Mesothelial cell of epicardium (in vitro differentiated cells): ENCODE data around the gene EHMT1. TPM values are rescaled to one million over a fixed set of nuclear protein-coding genes. Genes with fewer than 3 reads are reported as not detected.

Source experiments
- DNase-seq, 2 experiments: peaks; one replicate each; pipeline ENCODE4 v3.0.0; 2021; ENCODE audit warnings: low spot score in 2 of 2; ENCODE audit not compliant: unreplicated experiment in 2 of 2
- H3K27ac Mint-ChIP-seq: 2 replicates; pipeline ENCODE4 v1.8.0; 2021; ENCODE audit warnings: mixed read lengths
- H3K27me3 Mint-ChIP-seq: 2 replicates; pipeline ENCODE4 v1.8.0; 2021; ENCODE audit warnings: low read depth, mixed read lengths
- H3K36me3 Mint-ChIP-seq: 2 replicates; pipeline ENCODE4 v1.8.0; 2021; ENCODE audit warnings: mixed read lengths
- H3K4me1 Mint-ChIP-seq: 2 replicates; pipeline ENCODE4 v1.8.0; 2021; ENCODE audit warnings: mixed read lengths
- H3K4me3 Mint-ChIP-seq: 2 replicates; pipeline ENCODE4 v1.8.0; 2021; ENCODE audit warnings: mild to moderate bottlenecking, moderate library complexity, mixed read lengths
- H3K9me3 Mint-ChIP-seq: 2 replicates; pipeline ENCODE4 v1.8.0; 2021; ENCODE audit warnings: mixed read lengths
- total RNA-seq: library from RNA; stranded (reverse); gene quantifications from 3 replicates; pipeline ENCODE4 v1.2.1, GENCODE V29; 2021
- TF ChIP-seq, protein P1 (sequence below): fragments of 200-600 bp; sonication (generic); IDR thresholded peaks from one replicate; pipeline ENCODE4 v1.5.0; 2021; ENCODE audit warnings: antibody characterized with exemption; ENCODE audit not compliant: unreplicated experiment

EHMT1 gene
- 133 to 147 TPM (median 136 TPM) in 3 replicates for total RNA-seq

DNA sequence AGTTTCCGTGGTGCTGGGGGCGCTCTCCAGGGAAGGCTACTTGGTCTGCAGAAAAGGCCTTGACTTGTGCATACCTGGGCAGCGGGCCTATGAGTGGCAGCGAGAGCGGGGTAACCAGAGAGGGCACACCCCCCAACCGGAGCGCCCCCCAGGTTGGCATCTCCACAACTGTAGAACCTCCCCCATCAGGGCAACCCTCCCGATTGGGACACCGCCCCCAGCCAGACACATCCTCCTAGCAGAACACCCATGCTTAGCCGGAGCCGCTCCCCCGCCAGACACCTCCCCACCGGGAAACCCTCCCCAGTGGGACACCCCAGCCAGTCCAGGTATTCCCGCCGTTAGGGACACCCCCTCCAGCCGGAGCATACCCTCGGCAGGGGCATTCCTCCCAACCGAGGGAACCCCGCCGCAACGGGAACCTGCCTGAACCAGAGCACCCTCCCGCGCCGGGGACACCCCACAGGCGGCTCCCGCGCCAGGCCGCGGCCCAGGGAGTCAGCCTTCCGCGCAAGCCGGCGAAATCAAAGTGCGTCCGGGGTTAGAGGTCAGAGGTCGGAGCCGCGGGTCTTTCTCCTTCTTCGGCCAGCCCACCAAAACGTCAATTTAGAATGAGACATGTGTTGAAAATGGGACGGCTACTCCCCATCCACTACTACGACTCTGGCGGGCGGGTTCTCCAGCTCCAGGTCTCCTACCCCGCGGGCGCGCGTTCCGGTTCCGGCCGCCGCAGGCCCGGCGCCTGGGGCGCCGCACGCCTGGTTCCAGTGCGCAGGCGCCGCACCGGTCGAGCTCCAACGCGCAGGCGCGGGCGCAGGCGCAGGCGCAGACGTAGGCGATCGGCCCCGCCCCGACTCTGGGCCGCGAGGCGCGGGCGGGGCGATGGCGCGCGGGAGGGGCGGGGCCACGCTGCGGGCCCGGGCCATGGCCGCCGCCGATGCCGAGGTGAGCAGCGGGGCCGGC lies at the start of gene EHMT1:
Gene EHMT1 (plus strand): TSS at position 901 of the 963 bp plus-strand sequence. CDS start 24 bp downstream, at position 925.
- Mint-ChIP-seq H3K9me3 (no peaks in the 10 kb centered on the region), H3K36me3 (peaks cover 5% of the 10 kb centered on the region), H3K4me3 (peak within 1 kb of the TSS; percentile 86), H3K27me3 (no peaks in the 10 kb centered on the region), H3K4me1 (peaks cover 34% of the 10 kb centered on the region), H3K27ac (peak within 1 kb of the TSS; percentile 93)
- TF ChIP-seq, protein P1, sequence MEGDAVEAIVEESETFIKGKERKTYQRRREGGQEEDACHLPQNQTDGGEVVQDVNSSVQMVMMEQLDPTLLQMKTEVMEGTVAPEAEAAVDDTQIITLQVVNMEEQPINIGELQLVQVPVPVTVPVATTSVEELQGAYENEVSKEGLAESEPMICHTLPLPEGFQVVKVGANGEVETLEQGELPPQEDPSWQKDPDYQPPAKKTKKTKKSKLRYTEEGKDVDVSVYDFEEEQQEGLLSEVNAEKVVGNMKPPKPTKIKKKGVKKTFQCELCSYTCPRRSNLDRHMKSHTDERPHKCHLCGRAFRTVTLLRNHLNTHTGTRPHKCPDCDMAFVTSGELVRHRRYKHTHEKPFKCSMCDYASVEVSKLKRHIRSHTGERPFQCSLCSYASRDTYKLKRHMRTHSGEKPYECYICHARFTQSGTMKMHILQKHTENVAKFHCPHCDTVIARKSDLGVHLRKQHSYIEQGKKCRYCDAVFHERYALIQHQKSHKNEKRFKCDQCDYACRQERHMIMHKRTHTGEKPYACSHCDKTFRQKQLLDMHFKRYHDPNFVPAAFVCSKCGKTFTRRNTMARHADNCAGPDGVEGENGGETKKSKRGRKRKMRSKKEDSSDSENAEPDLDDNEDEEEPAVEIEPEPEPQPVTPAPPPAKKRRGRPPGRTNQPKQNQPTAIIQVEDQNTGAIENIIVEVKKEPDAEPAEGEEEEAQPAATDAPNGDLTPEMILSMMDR: no peak
- DNase-seq: peak; percentile 88 to 97

DNA sequence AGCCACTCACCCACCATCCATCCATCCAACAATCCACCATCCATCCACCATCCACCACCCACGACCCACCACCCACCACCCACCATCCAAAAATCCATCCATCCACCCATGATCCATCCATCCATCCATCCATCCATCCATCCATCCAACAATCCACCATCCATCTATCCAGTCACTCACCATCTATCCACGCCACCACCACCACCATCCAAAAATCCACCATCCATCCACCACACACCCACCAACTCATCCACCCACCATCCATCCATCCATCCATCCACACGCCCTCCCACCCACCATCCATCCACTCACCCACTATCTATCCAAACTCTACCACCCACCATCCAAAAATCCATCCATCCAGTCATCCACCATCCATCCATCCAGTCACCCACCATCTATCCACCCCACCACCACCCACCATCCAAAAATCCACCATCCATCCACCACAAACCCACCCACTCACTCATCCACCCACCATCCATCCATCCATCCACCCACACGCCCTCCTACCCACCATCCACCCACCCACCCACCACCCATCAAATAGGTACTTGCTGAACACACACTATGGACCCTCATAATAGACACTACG lies 49.1 kb upstream of the EHMT1 start:
- Mint-ChIP-seq H3K9me3 (no peaks in the 10 kb centered on the region), H3K4me1 (no peaks in the 10 kb centered on the region), H3K27me3 (no peaks in the 10 kb centered on the region), H3K27ac (no peak overlapping the region), H3K36me3 (peaks cover 16% of the 10 kb centered on the region), H3K4me3 (no peak overlapping the region)
- DNase-seq: no peak
- TF ChIP-seq, protein P1: no peak

DNA sequence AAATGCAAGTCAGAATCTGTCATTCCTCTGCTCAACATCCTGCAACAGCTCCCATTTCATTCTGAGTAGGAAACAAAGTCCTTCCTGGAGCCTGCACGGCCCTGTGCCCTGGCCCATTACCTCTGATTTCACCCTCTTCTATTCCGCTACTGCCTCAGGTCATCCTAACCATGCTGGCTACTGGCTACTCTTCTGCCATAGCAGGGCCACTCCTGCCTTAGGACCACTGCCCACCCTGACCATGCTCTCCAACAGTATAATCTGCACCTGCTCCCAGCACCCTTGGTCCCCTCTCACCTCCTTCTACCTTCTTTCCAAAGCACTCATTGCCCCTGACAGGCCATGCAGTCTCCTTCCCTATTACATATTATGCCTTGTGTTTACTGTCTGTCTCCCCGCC lies 48.2 kb upstream of the EHMT1 start:
- no peak for DNase-seq
- no peaks in the 10 kb centered on the region for H3K27me3 Mint-ChIP-seq
- no peak overlapping the region for H3K4me3 Mint-ChIP-seq
- H3K9me3 Mint-ChIP-seq: no peaks in the 10 kb centered on the region
- no peak overlapping the region for H3K27ac Mint-ChIP-seq
- H3K36me3 Mint-ChIP-seq: peaks cover 20% of the 10 kb centered on the region
- no peaks in the 10 kb centered on the region for H3K4me1 Mint-ChIP-seq
- TF ChIP-seq, protein P1: no peak

DNA sequence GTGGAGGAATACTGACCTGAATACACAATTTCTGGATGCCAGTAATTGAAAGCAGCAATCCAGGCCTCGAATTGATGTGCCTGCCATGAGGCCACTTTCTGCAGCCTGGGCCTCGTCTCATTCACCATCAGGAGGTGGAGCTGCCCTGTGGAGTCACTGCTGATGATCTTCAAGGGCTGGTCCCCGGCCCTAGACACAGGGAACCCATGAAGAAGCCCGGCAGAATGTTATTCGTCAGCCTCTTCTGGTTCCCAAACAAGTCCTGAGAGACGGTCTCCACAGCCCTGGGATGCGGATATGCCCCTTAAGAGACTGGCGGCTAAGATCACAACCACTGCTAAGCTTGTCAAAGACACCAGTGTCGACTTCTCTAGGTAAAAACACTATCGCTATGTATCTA lies 44.6 kb upstream of the EHMT1 start:
- TF ChIP-seq, protein P1: no peak
- H3K9me3 Mint-ChIP-seq: no peaks in the 10 kb centered on the region
- peaks cover 15% of the 10 kb centered on the region for H3K4me1 Mint-ChIP-seq
- no peak for DNase-seq
- H3K27me3 Mint-ChIP-seq: no peaks in the 10 kb centered on the region
- H3K4me3 Mint-ChIP-seq: no peak overlapping the region
- peaks cover 20% of the 10 kb centered on the region for H3K36me3 Mint-ChIP-seq
- H3K27ac Mint-ChIP-seq: no peak overlapping the region

DNA sequence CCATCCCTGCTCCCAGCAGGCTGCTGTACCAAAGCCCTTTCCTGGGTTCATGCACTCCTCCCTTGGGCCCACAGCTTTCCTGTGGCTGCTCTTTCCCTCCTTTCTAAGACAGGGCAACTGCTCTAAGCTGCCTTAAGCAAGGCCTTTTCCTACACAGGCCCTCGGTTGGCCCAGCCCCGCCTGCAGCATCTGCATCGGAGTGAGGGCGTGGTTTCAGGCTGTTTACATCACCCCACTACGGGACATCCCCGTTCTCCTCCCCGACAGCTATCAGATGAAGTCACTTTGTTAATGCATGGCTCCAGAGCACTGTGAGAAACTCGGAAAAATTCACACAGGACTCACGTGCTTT lies 43.5 kb upstream of the EHMT1 start:
- H3K36me3 Mint-ChIP-seq: peaks cover 18% of the 10 kb centered on the region
- H3K9me3 Mint-ChIP-seq: no peaks in the 10 kb centered on the region
- H3K27ac Mint-ChIP-seq: no peak overlapping the region
- TF ChIP-seq, protein P1: no peak
- H3K4me3 Mint-ChIP-seq: no peak overlapping the region
- H3K4me1 Mint-ChIP-seq: peaks cover 19% of the 10 kb centered on the region
- DNase-seq: no peak
- no peaks in the 10 kb centered on the region for H3K27me3 Mint-ChIP-seq
